Activated T-cell treated with anti-CD3 and anti-CD28 coated beads, Interleukin-2, amount 50 U/mL, for 4 hours (primary cell): ENCODE measurements around the gene HCK. TPM values are rescaled to one million over a fixed set of nuclear protein-coding genes. Genes with fewer than 3 reads are reported as not detected.
"Not testable (repeated sequence)": the region's sequence is repeated elsewhere in the genome, so short reads cannot be mapped to it uniquely, and the experiment has no call there.

ENCODE experiments used
- ATAC-seq, 2 donors: fragments of 200-7000 bp; cut with Tn5 transposase; one replicate each; pipeline ENCODE4 v1.10.0; 2021
- DNase-seq: peaks from one replicate; pipeline ENCODE4 v3.0.0-alpha.2; 2020
- H3K27me3 Mint-ChIP-seq: one replicate; pipeline ENCODE4 v1.8.0; 2021; ENCODE audit warnings: low read depth, mixed read lengths
- H3K36me3 Mint-ChIP-seq: one replicate; pipeline ENCODE4 v1.8.0; 2022; ENCODE audit warnings: mixed read lengths; ENCODE audit not compliant: insufficient read depth
- H3K4me1 Mint-ChIP-seq: one replicate; pipeline ENCODE4 v1.8.0; 2021; ENCODE audit warnings: low read depth, mixed read lengths
- H3K4me3 Mint-ChIP-seq: one replicate; pipeline ENCODE4 v1.8.0; 2021; ENCODE audit warnings: mild to moderate bottlenecking, moderate library complexity, mixed read lengths
- H3K9me3 Mint-ChIP-seq: one replicate; pipeline ENCODE4 v1.8.0; 2021; ENCODE audit warnings: mixed read lengths
- total RNA-seq, 3 donors: library from RNA; stranded (reverse); gene quantifications; one replicate each; pipeline ENCODE4 v1.2.1, GENCODE V29; 2021

The HCK gene
- total RNA-seq, 3 donors from 2014 or later: 0.13 to 0.46 TPM; not detected in 1

DNA sequence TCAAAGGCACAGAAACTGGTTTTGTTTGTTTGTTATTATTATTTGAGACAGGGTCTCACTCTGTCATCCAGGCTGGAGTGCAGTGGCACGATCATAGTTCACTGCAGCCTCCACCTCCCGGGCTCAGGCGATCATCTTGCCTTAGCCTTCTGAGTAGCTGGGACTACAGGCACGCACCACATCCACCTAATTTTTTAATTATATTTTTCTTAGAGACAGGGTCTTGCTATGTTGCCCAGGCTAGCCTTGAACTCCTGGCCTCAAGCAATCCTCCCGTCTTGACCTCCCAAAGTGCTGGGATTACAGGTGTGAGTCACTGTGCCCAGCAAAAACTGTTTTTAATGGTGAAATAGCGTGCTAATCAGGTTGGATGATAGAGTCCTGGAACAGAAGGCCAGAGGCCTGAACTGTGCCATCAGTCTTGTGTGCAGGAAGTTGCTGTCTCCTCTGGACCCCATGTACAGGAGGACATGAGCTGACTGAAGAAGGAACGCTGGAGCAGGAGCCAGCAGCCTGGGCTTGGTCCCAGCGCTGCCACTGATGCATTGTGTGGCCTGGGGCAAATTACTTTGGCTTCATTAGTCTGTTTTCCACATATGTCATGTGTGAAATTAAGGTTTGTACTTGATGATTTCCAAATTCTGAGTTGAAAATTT lies 62.4 kb downstream of the HCK start:
- peaks cover 53% of the 10 kb centered on the region for H3K4me1 Mint-ChIP-seq
- H3K4me3 Mint-ChIP-seq: no peak overlapping the region
- H3K36me3 Mint-ChIP-seq: peaks cover 13% of the 10 kb centered on the region
- DNase-seq (no peak), ATAC-seq (no peak)
- no peaks in the 10 kb centered on the region for H3K27me3 Mint-ChIP-seq
- no peaks in the 10 kb centered on the region for H3K9me3 Mint-ChIP-seq

DNA sequence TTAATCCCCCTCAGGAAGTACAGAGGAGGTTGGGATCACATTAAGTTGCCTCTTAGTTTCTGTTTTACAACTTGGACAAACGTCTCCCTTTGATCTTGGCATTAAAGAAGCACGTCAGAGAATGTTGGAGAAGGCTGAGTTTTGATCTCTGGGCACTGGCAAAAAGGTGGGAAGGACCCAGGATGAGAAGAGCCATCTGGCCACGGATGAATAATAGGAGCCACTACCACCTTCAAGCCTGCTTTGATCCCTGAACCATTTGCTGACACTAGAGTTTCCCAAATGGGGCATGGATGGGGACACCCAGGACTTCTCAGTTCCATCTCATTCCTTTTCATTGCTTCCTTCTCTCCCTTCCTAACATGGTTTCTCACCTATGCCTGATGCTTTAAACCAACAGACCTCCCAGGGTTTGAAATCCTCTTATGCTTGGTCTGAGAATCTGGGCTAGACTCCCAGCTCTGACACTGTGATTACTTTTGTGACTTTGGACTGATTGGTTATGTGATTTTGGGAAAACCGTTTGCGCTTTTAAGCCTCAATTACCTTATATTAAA lies 63.2 kb downstream of the HCK start:
- DNase-seq (no peak), ATAC-seq (no peak)
- Mint-ChIP-seq H3K9me3 (no peaks in the 10 kb centered on the region), H3K36me3 (peaks cover 13% of the 10 kb centered on the region), H3K4me3 (no peak overlapping the region), H3K4me1 (peaks cover 49% of the 10 kb centered on the region), H3K27me3 (no peaks in the 10 kb centered on the region)

DNA sequence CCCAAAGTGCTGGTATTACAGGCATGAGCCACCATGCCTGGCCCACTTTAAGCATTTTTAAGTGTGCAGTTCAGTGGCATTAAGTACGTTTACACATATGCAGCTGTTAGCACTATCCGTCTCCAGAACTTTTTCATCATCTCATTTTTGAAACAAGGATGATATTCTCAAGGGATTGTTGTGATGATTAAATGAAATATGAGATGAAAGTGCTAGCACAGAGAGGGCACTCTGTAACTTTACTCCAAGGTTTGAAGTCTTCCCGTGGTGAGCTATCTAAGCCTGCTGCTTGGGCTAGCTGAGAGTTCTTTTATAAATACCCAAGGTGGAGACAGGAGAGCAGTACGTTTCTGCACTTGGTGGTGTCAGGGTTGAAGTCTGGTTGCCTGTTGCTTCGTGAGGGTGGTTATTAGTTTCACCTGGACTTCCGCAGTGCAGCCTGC lies 64.1 kb downstream of the HCK start:
- Mint-ChIP-seq H3K4me1 (peaks cover 45% of the 10 kb centered on the region), H3K27me3 (no peaks in the 10 kb centered on the region)
- no peak for DNase-seq

DNA sequence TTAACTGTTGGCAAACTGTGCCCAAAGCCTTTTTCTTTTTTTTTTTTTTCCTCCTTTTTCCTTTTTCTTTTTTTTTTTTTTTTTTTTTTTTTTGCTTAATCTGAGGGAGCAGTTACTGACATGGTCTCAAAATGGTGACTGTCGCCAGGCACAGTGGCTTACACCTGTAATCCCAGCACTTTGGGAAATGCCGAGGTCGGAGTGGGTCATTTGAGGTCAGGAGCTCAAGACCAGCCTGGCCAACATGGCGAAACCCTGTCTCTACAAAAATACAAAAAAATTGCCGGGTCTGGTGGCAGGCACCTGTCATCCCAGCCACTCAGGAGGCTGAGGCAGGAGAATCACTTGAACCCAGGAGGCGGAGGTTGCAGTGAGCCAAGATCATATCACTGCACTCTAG lies 64.8 kb downstream of the HCK start:
- not testable (repeated sequence) for H3K27me3 Mint-ChIP-seq, H3K4me3 Mint-ChIP-seq, H3K36me3 Mint-ChIP-seq, DNase-seq, H3K9me3 Mint-ChIP-seq, ATAC-seq
- peaks cover 39% of the 10 kb centered on the region for H3K4me1 Mint-ChIP-seq

More for the DNA sequence above, 64.1 kb downstream of the HCK start:
- Mint-ChIP-seq H3K36me3 (peaks cover 13% of the 10 kb centered on the region), H3K9me3 (no peaks in the 10 kb centered on the region), H3K4me3 (no peak overlapping the region)
- ATAC-seq: no peak

DNA sequence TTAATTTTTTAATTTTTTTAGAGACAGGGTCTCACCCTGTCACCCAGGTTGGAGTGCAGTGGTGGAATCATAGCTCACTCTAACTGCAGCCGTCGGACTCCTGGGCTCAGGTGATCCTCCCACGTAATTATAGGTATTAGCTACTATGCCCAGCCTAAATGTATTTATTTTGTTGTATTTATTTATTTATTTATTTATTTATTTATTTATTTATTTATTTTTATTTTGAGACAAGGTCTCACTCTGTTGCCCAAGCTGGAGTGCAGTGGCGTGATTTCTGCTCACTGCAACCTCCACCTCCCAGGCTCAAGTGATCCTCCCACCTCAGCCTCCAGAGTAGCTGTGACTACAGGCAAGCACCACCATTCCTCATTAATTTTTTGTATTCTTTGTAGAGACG lies 66.4 kb downstream of the HCK start:
- H3K9me3 Mint-ChIP-seq, DNase-seq, H3K27me3 Mint-ChIP-seq, H3K4me3 Mint-ChIP-seq, ATAC-seq, H3K36me3 Mint-ChIP-seq: not testable (repeated sequence)
- H3K4me1 Mint-ChIP-seq: peaks cover 28% of the 10 kb centered on the region

DNA sequence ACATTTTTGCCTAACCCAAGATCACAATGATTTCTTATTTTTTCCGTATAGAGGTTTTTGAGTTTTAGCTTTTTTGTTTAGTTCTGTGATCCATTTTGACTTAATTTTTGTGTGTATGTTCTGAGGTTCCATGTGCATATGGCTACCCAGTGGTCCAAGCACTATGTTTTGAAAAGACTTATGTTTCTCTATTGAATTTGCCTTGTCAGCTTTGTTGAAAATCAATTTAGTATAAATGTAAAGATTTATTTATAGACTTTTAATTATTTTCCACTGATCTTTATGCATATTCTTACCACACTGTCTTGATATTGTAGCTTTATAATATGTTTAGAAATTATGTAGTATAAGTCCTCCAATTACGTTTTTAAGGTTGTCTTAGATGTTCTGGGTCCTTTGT lies 67.7 kb downstream of the HCK start:
- Mint-ChIP-seq H3K9me3 (no peaks in the 10 kb centered on the region), H3K4me3 (no peak overlapping the region), H3K36me3 (peaks cover 11% of the 10 kb centered on the region), H3K27me3 (no peaks in the 10 kb centered on the region), H3K4me1 (peaks cover 21% of the 10 kb centered on the region)
- no peak for DNase-seq
- no peak for ATAC-seq

DNA sequence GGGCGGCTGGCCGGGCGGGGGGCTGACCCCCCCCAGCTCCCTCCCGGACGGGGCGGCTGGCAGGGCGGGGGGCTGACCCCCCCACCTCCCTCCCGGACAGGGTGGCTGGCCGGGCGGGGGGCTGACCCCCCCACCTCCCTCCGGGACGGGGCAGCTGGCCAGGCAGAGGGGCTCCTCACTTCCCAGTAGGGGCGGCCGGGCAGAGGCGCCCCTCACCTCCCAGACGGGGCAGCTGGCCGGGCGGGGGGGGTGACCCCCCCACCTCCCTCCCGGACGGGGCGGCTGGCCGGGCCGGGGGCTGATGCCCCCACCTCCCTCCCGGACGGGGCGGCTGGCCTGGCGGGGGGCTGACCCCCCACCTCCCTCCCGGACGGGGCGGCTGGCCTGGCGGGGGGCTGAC lies 69.9 kb downstream of the HCK start:
- Mint-ChIP-seq H3K4me1 (peaks cover 11% of the 10 kb centered on the region), H3K36me3 (peaks cover 15% of the 10 kb centered on the region)
- not testable (repeated sequence) for H3K9me3 Mint-ChIP-seq, ATAC-seq, H3K27me3 Mint-ChIP-seq, H3K4me3 Mint-ChIP-seq, DNase-seq

DNA sequence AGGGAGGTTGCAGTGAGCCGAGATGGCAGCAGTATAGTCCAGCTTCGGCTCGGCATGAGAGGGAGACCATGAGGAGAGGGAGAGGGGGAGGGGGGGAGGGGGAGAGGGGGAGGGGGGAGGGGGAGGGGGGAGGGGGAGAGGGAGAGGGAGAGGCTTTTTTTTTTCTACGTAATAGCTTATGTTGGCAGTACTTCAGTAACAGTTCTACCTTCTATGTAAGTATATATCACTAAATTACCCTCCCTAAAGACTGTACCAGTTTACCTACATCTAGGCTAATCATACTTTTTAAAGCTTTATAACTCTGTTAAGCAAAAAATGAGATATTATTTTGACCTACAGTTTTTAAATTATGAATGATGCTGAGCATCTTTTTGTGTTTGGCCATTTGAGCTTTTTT lies 71.0 kb downstream of the HCK start:
- no peak for ATAC-seq
- Mint-ChIP-seq H3K4me1 (peaks cover 5% of the 10 kb centered on the region), H3K4me3 (no peak overlapping the region), H3K27me3 (no peaks in the 10 kb centered on the region), H3K9me3 (no peaks in the 10 kb centered on the region), H3K36me3 (peaks cover 17% of the 10 kb centered on the region)
- no peak for DNase-seq

DNA sequence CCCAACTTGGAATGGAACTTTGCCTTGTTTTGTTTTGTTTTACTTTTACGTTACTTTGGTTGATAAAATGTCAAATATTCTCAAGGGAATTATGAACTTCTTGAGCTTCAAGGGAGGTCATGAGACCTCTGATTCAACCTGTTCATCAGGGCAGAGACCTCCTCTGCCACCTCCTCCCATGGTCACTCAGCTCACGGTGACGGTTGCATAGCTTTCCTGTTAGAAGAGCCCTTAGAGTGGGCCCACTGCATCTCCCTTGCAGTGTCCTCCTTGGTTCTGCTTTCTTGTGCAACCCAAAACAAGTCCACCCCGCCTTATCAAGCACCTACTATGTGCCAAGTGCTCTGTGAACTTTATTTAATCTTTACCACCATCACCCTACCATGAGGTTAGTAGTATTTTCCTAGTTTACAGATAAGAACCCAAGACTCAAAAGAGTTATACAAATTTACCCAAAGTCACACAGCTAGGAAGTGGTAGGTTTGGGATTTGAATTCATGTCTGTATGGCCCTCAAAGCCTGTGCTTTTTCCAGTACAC lies 72.9 kb downstream of the HCK start:
- peaks cover 20% of the 10 kb centered on the region for H3K36me3 Mint-ChIP-seq
- ATAC-seq: no peak
- no peaks in the 10 kb centered on the region for H3K27me3 Mint-ChIP-seq
- no peak overlapping the region for H3K4me3 Mint-ChIP-seq
- H3K4me1 Mint-ChIP-seq: peaks cover 5% of the 10 kb centered on the region
- H3K9me3 Mint-ChIP-seq: no peaks in the 10 kb centered on the region
- no peak for DNase-seq

DNA sequence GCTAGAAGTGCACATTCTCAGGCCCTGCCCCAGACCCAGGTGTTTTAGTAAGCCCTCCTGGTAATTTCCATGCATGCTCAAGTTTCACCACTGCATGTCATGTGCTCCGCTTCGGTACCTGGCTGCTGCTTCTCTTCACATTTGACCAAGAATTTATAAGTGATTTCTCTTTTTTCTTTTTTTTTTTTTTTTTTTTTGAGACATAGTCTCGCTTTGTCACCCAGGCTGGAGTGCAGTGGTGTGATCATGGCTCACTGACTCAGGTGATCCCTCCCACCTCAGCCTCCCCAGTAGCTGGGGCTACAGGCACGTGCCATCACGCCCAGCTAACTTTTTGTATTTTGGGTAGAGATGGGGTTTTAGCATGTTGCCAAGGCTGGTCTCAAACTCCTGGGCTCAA lies 73.5 kb downstream of the HCK start:
- H3K4me1 Mint-ChIP-seq: peaks cover 7% of the 10 kb centered on the region
- no peaks in the 10 kb centered on the region for H3K9me3 Mint-ChIP-seq
- DNase-seq (no peak), ATAC-seq (no peak)
- peaks cover 20% of the 10 kb centered on the region for H3K36me3 Mint-ChIP-seq
- no peaks in the 10 kb centered on the region for H3K27me3 Mint-ChIP-seq
- no peak overlapping the region for H3K4me3 Mint-ChIP-seq

DNA sequence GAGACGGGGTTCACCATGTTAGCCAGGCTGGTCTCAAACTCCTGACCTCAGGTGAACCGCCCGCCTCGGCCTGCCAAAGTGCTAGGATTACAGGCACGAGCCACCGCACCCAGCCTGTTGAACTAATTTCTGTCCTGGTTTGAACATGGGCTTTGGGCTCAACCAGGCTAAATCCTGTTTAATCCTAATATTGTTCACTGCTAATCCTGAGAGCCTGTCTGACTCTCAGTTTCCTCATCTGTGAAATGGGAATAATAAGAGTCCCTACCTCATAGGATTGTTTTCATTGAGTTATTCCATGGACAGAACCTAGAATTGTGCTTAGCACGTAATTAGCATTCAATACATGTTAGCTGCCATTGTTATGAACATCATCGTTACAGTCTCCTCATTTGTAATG lies 74.9 kb downstream of the HCK start:
- H3K27me3 Mint-ChIP-seq: no peaks in the 10 kb centered on the region

DNA sequence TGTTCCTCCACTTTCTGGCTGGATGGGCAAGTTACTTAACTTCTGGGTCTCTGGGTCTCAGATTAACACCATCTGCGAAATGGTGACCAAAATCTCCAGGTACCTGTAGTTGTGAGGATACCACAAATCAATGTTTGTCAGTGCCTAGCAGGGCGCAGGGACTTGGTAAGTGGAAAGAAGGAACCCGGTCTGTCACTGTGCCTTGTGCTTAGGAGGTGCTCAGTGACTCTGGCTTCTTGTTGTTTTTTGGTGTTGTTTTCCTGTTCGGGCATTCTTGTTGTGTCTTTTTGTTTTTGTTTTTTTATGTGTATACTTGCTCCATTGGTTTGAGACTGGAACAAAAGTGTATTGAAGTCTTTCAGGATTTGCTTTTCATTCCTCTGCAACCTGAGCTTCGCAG lies 75.3 kb downstream of the HCK start:
- DNase-seq: no peak
- no peak overlapping the region for H3K4me3 Mint-ChIP-seq
- H3K27me3 Mint-ChIP-seq: no peaks in the 10 kb centered on the region
- ATAC-seq: no peak
- H3K36me3 Mint-ChIP-seq: peaks cover 23% of the 10 kb centered on the region
- H3K4me1 Mint-ChIP-seq: peaks cover 16% of the 10 kb centered on the region
- H3K9me3 Mint-ChIP-seq: no peaks in the 10 kb centered on the region

More for the DNA sequence above, 74.9 kb downstream of the HCK start:
- no peak overlapping the region for H3K4me3 Mint-ChIP-seq
- DNase-seq (no peak), ATAC-seq (no peak)
- H3K4me1 Mint-ChIP-seq: peaks cover 12% of the 10 kb centered on the region
- peaks cover 23% of the 10 kb centered on the region for H3K36me3 Mint-ChIP-seq
- H3K9me3 Mint-ChIP-seq: no peaks in the 10 kb centered on the region

DNA sequence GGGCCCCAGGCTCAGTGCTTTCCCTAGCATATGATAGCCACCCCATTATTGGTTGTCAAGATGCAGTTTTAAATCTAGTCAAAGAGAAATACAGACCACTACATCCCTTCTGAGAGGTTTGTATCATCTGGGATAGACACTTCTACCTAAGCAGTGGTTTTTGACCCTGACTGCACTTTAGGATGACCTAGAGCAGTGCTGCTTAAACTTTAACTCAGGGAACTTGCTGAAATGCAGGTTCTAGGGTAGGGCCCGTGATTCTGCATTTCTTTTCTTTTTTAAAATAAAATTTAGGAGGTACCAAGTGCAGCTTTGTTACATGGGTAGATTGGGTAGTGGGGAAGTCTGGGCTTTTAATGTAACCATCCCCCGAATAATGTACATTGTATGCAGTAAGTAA lies 76.1 kb downstream of the HCK start:
- Mint-ChIP-seq H3K4me3 (no peak overlapping the region), H3K4me1 (peaks cover 20% of the 10 kb centered on the region), H3K9me3 (no peaks in the 10 kb centered on the region), H3K27me3 (no peaks in the 10 kb centered on the region), H3K36me3 (peaks cover 27% of the 10 kb centered on the region)
- ATAC-seq: no peak
- no peak for DNase-seq

DNA sequence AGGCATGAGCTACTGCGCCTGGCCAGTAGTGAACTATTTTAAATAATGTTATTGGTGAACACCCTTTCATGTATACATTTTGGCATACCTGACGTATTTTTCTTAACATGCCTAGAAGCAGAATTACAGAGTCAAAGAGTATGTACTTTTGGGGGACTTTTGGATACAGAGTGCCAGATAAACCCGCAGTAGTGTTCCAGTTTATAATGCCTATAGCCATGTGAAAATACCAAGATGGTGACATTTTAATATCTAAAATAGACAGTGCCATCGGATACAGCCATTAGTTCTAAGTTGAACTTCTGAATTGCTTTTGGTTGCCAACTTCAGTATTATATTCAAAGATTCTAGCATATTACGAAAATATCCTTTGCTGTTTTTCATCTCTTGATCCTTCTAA lies 77.8 kb downstream of the HCK start:
- no peak for DNase-seq
- no peaks in the 10 kb centered on the region for H3K27me3 Mint-ChIP-seq
- ATAC-seq: no peak
- H3K4me3 Mint-ChIP-seq: no peak overlapping the region
- peaks cover 22% of the 10 kb centered on the region for H3K4me1 Mint-ChIP-seq
- H3K9me3 Mint-ChIP-seq: no peaks in the 10 kb centered on the region
- peaks cover 24% of the 10 kb centered on the region for H3K36me3 Mint-ChIP-seq

DNA sequence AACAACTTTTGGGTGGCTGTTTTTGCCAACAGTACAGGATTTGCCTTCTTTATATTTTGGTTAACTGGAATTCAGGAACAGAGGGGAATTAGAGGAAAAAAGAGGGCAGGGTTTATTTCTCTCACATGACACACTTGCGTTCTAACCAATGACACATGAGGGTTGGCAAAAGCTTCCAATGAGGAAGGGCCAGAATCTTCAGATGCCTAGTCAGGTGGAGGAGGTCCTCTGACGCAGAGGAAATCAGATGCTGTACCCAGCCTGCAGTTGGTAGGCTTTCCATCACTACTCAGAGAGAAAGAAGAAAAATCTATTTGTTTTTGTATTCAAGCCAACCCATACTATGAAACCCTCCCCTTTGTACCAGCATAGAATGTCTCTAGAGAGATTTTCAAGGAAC lies 78.3 kb downstream of the HCK start:
- Mint-ChIP-seq H3K4me3 (no peak overlapping the region), H3K27me3 (no peaks in the 10 kb centered on the region), H3K9me3 (no peaks in the 10 kb centered on the region), H3K36me3 (peaks cover 22% of the 10 kb centered on the region), H3K4me1 (peaks cover 21% of the 10 kb centered on the region)
- no peak for DNase-seq
- ATAC-seq: no peak
